GM18499 (cell line): Measurements from ENCODE around the gene ANAPC5.

Source experiments
- ATAC-seq: cut with Tn5 transposase; IDR thresholded peaks from one replicate; pipeline ENCODE4 v1.9.1; 2021; ENCODE audit warnings: moderate number of reproducible peaks; ENCODE audit not compliant: insufficient read depth, unreplicated experiment

ANAPC5 gene

GRCh38 chr12:121371404-121371803, 19.2 kb upstream of the ANAPC5 start:
- no peak for ATAC-seq

GRCh38 chr12:121366063-121366459, 13.8 kb upstream of the ANAPC5 start:
- no peak for ATAC-seq

GRCh38 chr12:121365416-121366062, 13.3 kb upstream of the ANAPC5 start:
- no peak for ATAC-seq

GRCh38 chr12:121364683-121365121, 12.5 kb upstream of the ANAPC5 start:
- ATAC-seq: no peak

GRCh38 chr12:121358073-121358472, 5.9 kb upstream of the ANAPC5 start:
- no peak for ATAC-seq

GRCh38 chr12:121357331-121357730, 5.1 kb upstream of the ANAPC5 start:
- ATAC-seq: no peak

- ATAC-seq: no peak
Observed at GRCh38 chr12:121356657-121357056, 4.4 kb upstream of the ANAPC5 start.

GRCh38 chr12:121355818-121356217, 3.6 kb upstream of the ANAPC5 start:
- ATAC-seq: no peak

- no peak for ATAC-seq
Observed at GRCh38 chr12:121352682-121353018, 439 bp upstream of the ANAPC5 start.

- ATAC-seq: no peak
Observed at GRCh38 chr12:121346747-121347146, 5.5 kb downstream of the ANAPC5 start.

GRCh38 chr12:121345151-121345815, 6.9 kb downstream of the ANAPC5 start:
- ATAC-seq: no peak

- ATAC-seq: no peak
Observed at GRCh38 chr12:121344506-121344905, 7.7 kb downstream of the ANAPC5 start.

- ATAC-seq: no peak
Observed at GRCh38 chr12:121337416-121337815, 14.8 kb downstream of the ANAPC5 start.

GRCh38 chr12:121334513-121335343, 17.5 kb downstream of the ANAPC5 start:
- no peak for ATAC-seq

- no peak for ATAC-seq
Observed at GRCh38 chr12:121333747-121334146, 18.5 kb downstream of the ANAPC5 start.

- ATAC-seq: no peak
Observed at GRCh38 chr12:121331248-121331647, 21.0 kb downstream of the ANAPC5 start.

GRCh38 chr12:121330692-121331091, 21.5 kb downstream of the ANAPC5 start:
- no peak for ATAC-seq

- ATAC-seq: no peak
Observed at GRCh38 chr12:121330195-121330594, 22.0 kb downstream of the ANAPC5 start.

GRCh38 chr12:121328620-121329019, 23.6 kb downstream of the ANAPC5 start:
- no peak for ATAC-seq

- ATAC-seq: no peak
Observed at GRCh38 chr12:121326996-121327674, 25.1 kb downstream of the ANAPC5 start.

GRCh38 chr12:121325922-121326396, 26.3 kb downstream of the ANAPC5 start:
- no peak for ATAC-seq
